ENCODE measurements around the gene SEMA3F. TPM values are rescaled to one million over a fixed set of nuclear protein-coding genes. Genes with fewer than 3 reads are reported as not detected.
"Not testable (repeated sequence)": the region's sequence is repeated elsewhere in the genome, so short reads cannot be mapped to it uniquely, and the experiment has no call there.

The SEMA3F gene
- total RNA-seq, 1 donor from 2014 or later, result 132 TPM

- no peak for DNase-seq (ENCODE audit: low spot score)
Measured at GRCh38 chr3:50193746-50194127, 38.6 kb downstream of the SEMA3F start.

- no peak for DNase-seq (ENCODE audit: low spot score)
Measured at GRCh38 chr3:50194128-50194902, 39.2 kb downstream of the SEMA3F start.

DNA sequence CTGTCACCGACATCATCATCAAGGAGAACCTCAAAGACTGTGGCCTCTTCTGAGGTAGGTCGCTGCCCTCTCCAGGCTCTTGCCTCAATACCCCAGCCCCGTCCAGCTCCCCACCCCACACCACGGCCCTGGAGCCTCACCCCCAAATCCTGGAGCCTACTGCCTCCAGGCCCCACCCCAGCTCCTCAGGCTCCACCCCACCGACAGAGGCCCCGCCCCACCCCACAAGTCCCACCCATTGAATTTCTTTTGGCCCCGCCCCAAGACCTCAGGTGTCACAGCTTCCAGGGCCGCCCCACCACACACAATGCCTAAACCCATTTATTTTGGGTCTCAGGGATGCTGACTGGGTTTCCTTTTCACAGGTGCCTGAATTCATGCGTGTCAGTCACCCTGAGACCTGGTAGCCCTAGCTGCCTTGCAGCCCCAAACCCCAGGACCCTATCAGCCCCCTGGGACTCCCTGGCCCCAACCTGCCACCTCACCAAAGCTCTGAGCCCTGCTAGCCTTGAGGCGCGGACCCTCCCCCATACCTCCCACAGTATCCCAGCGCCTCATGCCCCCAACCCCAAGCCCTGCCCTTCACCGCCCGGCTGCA is 39.9 kb downstream of the SEMA3F start:
- DNase-seq (ENCODE audit: low spot score), result no peak

GRCh38 chr3:50195501-50196252 is 40.6 kb downstream of the SEMA3F start:
- DNase-seq (ENCODE audit: low spot score), result no peak

GRCh38 chr3:50196253-50196801 is 41.2 kb downstream of the SEMA3F start:
- no peak for DNase-seq (ENCODE audit: low spot score)

DNA sequence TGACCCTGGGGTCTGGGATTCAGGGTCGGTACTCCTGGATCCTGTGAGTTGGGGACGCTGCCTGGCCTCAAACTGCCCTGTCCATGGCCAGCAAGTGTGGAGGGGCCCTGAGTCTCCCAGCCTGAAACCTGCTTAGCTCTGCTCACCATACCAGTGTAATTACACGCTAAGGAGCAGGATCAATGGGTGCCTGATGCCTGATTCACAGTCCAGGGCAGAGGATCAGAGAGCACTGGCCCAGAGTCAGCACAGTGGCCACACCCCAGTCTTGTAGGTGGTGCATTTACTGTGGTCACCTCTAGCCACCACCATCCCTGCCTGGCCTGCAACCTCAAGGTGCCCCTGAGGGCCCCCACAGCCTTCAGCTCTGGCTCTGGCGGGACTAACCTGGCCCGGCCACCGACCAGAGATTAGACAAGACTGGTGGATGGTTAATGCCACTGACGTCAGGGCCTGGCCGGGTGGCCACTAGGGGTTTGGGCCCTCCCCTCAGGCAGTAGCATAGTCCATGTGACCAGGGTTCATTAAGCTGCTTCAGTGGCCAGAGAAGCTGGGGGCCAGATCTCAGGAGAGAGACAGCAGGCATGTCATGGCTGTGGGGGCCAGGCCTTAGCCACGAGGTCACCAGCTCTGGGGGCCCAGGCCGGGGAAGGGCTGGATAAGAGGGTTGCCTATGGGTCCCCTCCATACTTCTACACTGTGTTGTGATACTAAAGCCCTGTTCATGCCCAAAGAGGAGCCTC is 46.6 kb downstream of the SEMA3F start:
- DNase-seq (ENCODE audit: low spot score), result no peak

- DNase-seq (ENCODE audit: low spot score), result no peak
Measured at GRCh38 chr3:50202353-50203112, 47.4 kb downstream of the SEMA3F start.

DNA sequence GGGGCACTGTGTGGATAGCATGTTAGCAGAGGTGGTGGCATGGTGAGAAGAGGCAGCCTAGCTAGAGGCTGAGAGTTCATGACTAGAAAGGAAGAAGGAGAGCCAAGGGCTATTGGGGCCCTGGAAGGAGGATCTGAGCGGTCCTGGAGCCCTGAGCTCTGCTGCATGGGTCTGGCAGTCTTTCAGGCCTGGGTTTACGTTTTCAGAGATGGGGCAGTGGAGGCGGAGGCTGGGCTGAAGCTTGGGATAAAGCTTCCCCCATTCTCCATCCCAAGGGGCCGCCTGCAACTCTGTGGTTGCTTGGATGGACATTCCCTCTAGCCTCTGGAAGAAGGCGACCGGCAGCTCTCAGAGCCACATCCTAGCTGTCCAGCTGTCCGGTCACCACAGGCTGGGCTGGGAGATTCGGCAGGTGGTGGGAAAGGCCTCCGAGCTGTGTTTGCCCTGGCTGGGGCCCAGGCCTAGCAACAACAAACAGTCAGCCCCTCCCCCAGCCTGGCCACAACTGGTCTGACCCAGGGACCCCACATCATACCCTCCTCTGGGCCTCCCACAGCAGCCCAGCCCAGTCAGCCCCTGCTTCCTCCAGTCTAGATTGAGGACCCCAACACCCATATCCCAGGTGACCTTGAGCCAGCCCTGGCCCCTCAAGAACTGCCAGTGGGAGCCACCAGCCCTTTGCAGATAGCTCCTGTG is 48.1 kb downstream of the SEMA3F start:
- no peak for DNase-seq (ENCODE audit: low spot score)

DNA sequence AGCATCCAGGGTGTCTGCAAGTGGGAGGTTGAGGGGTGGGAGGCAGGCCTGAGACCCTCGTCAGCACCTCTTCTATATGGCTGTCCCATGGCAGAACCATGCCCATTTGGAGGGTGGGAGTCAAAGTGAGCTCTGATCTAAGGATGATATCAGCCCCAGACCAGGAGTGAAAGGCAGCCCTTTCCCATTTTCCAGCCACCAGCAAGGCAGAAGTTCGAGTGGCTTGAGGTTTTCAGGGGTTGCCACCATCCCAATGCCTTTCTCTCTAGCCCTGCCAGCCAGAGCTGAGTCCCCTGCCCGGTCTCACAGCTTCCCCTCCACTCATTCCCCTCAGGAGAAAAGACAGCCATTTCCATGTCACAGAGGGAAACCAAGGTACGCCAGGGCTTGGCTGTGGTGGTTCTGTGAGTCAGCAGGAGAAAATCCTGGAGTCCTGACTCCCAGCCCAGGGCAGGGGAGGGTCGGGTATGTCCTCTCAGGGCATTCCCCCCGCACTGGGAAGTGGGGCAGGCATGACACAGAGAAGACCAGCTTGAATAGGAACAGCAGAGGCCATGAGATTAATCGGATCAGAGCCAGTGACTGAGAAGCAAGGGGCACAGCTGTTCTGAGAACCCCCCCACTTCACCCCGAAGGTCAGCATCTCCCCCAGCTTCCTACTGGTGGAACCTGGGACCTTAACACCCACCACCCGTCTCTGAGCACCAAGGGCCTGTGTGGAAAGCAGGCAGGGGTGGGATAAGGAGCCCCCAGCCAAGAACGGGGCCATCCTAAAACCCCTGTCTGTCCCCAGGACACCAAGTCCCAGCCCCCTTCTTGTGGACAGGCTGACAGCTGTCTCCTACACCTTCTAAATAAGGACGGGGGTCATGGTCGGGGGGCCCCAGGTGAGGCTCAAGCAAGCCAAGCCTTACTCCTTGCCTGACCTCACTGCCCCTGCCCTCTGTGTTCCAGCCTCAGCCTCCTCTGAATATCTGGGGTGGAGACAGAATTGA is 49.0 kb downstream of the SEMA3F start:
- DNase-seq (ENCODE audit: low spot score), result no peak

GRCh38 chr3:50204804-50205412 is 49.8 kb downstream of the SEMA3F start, which contains the start of gene SLC38A3:
Gene SLC38A3 (plus strand): TSS chr3:50205271. CDS start chr3:50214200, 8,929 bp downstream.
- no peak for DNase-seq (ENCODE audit: low spot score)

- no peak for DNase-seq (ENCODE audit: low spot score)
Measured at GRCh38 chr3:50205413-50206276, 50.5 kb downstream of the SEMA3F start.

DNA sequence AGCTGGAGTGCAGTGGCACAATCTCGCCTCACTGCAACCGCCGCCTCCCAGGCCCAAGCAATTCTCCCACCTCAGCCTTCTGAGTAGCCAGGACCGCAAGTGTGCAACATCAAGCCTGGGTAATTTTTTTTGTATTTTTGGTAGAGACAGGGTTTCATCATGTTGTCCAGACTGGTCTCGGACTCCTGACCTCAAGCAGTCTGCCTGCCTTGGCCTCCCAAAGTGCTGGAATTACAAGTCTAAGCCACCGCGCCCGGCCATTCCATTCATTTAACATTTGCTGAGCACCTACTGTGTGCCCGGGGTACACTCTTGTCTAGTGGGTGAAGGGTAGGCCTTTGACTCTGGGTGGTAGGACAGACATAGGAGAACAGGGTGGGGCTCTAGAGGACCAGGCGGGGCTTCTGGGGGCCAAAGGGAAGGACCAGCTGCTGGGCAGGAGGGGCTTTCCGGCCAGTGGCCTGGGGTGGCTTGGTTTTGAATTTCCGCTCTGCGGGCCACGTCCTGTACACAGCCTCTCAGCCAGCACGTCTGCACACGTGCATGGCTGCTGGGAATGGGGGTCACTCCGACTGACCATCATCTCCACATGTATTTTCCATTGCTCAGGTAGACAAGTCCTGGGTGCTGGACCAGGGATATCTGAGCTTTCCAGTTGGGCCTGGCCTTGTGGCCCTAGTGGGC is 52.4 kb downstream of the SEMA3F start:
- DNase-seq (ENCODE audit: low spot score), result no peak

DNA sequence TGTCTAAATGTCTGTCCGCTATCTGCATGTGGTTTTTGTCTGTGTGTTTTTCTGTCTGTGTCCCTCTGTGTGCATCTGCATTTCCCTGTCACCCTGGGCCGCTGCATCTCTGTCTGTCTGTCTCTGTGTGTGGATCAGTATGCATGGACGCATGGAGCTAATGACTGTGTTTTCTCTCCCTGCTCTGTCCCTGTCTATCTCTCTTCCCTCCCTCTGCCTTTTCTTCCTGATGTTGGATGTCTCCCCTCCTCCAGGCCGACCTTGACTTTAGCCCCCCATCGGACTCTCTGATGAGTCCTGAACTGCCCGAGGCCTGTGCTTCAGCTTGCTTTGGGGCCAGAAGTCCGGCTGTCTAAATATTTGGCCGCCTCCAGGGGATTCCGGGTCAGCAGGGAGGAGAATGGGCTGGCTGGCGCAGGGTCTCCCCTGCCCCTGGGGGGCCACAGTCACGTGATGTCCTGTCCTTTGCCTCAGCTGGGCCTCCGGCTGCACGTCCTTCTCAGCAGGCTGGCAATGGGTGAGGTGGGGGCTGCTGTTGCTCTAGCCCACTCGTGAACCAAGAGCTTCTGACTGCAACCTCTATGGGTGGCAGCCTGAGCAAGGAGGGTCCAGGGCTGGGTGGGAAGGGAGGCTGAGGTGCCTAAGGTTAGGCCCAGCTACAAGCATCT is 53.7 kb downstream of the SEMA3F start:
- DNase-seq (ENCODE audit: low spot score), result no peak

- no peak for DNase-seq (ENCODE audit: low spot score)
Measured at GRCh38 chr3:50210176-50210509, 55.0 kb downstream of the SEMA3F start.

DNA sequence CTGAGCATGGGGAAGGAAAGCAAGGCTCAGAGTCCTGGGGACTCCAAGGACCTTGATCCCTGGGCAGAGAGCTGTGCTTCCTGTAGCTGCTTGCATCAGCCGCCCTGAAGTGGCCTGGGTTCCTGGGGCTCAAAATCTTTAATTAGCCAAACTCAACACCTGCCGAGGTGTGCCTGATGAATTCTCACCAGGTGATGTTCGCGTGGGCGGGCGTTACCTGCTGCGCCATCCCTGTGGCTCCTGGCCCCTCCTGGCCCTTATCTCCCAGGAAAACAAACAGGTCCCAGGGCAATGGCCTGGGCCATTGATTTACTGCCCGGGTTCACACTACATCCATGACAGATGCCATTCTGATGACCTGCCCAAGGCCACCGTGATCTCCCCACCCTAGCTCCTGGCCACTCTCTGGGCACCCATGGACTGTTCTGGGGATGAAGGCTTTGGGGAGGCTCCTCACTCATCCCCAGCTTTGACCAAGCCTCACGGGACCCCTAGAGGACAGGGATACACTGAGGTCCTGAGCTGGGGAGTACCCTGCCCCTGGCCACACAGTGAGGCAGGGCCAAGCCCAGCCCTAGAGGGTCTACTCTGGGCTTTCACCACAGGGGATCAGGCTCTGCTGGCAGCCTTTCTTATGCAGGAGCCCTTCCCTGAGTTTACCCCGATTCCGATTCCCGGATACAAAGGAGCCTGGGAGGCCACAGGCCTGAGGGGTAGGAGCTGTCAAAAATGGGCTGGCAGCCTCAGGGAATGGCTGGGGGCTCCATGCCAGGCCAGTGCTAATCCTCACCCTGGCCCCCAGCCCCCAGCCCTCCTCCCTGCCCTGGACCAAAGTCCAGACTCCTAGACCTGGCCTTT is 55.6 kb downstream of the SEMA3F start:
- DNase-seq (ENCODE audit: low spot score), result no peak

GRCh38 chr3:50211368-50211717 is 56.2 kb downstream of the SEMA3F start:
- not testable (repeated sequence) for DNase-seq (ENCODE audit: low spot score)
